ENCODE measurements around the gene RIOX2. TPM values are rescaled to one million over a fixed set of nuclear protein-coding genes. Genes with fewer than 3 reads are reported as not detected.

The RIOX2 gene
- total RNA-seq, 4 donors from 2014 or later: 22.3 to 32.0 (median 24.4) TPM

DNA sequence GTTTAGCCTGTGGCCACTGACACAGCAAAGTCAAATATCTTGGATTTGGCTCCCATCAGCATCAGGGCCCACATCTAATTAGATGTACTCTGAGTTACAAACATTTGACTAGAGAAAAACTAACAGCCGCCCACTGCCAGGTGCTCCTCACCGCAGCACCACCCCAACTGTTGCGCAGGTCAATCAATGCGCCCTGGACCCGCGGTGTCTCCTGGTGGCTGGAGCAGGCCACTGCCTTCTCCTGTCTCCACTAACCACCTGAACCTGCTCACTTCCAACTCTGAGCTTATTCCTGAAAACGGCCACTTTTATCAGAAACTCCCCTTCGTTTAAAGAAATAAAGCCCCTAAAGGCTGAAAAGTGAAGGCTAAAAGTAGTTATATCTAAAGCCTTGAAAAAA lies 4.3 kb downstream of the RIOX2 start:
- no peak for TF ChIP-seq EP300 (IDR thresholded peaks at IDR 0.05)
- no peak for TF ChIP-seq POLR2A (IDR thresholded peaks at IDR 0.05)
- H3K4me3 ChIP-seq: no peak overlapping the region
- no peaks in the 10 kb centered on the region for H3K9me3 ChIP-seq
- peaks cover 0 to 32% (median 4%) of the 10 kb centered on the region in 3 donors for H3K4me1 ChIP-seq
- ATAC-seq: no peak
- no peak overlapping the region for H3K27ac ChIP-seq
- no peaks in the 10 kb centered on the region for H3K27me3 ChIP-seq
- peaks cover 0 to 29% of the 10 kb centered on the region in 2 donors for H3K36me3 ChIP-seq
- WGBS, 2 donors (ENCODE audit: low coverage in 1 of 2): 86 to 97% methylated on average over 8 of the region's 8 CpGs

DNA sequence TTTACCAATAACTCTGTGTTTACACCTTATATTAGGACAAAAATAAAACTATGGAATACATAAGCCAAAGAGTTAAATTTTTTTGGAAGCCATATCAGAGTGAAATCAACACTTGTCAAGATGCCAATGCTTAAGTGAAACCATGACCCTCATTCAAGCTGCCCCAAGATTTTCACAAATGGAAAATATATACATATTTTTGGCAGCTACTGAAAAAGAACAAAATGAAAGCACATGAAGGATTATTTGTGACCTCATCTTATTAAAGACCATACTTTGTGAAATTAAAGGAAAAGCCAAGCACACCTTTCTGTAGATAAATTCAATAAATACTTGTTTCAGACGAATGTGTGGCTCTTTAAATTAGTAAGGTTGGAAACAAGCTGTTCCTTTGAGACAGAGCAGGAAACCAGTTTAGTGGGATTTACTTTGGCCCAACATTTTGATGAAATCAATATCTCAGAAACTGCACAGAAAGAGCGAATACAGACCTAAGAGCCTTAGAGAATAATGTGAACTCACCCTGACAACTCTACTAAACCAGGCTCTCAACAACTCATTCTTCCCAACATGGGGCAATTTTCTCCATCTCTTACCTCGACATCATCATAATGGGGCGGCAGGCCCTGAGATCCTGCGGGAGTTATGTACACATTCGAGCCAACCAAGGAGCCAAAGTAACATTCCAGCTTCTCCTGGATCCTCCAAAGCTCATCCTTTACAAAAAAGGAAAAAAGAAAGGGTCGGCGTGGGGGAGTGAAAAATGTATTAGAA lies 11.1 kb downstream of the RIOX2 start:
- H3K27ac ChIP-seq: no peak overlapping the region
- H3K4me3 ChIP-seq: no peak overlapping the region
- WGBS, 2 donors (ENCODE audit: low coverage in 1 of 2): 52 to 69% methylated on average over 4 to 5 of the region's 8 CpGs
- no peaks in the 10 kb centered on the region for H3K27me3 ChIP-seq
- peaks cover 0 to 48% of the 10 kb centered on the region in 2 donors for H3K36me3 ChIP-seq
- H3K4me1 ChIP-seq: peaks cover 0 to 8% (median 0%) of the 10 kb centered on the region in 3 donors
- H3K9me3 ChIP-seq: no peaks in the 10 kb centered on the region
- ATAC-seq: no peak
- TF ChIP-seq POLR2A (IDR thresholded peaks at IDR 0.05) (no peak), POLR2AphosphoS5 (IDR thresholded peaks at IDR 0.05) (no peak)

DNA sequence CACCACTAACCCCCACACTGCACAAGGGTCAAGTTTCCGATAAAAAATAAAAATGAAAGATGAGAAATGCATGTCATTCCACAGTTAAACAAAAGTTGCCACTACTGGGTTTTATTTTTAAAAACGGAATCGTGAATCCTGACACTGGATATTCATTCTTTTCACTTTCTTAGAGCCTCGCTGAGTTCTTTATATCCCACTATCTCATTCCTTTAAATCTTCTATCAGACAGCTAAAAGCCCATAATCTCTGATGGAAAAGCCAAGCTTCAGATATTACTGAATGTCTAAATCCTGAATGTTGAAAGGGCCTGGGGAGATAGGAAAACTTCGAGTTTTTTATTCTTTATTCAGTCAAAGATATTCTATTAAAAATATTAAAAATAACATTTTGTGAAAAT lies 11.7 kb downstream of the RIOX2 start:
- TF ChIP-seq, protein P1, sequence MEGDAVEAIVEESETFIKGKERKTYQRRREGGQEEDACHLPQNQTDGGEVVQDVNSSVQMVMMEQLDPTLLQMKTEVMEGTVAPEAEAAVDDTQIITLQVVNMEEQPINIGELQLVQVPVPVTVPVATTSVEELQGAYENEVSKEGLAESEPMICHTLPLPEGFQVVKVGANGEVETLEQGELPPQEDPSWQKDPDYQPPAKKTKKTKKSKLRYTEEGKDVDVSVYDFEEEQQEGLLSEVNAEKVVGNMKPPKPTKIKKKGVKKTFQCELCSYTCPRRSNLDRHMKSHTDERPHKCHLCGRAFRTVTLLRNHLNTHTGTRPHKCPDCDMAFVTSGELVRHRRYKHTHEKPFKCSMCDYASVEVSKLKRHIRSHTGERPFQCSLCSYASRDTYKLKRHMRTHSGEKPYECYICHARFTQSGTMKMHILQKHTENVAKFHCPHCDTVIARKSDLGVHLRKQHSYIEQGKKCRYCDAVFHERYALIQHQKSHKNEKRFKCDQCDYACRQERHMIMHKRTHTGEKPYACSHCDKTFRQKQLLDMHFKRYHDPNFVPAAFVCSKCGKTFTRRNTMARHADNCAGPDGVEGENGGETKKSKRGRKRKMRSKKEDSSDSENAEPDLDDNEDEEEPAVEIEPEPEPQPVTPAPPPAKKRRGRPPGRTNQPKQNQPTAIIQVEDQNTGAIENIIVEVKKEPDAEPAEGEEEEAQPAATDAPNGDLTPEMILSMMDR (IDR thresholded peaks at IDR 0.05): no peak
- TF ChIP-seq EP300 (IDR thresholded peaks at IDR 0.05): no peak
- TF ChIP-seq POLR2AphosphoS5 (IDR thresholded peaks at IDR 0.05): no peak
- TF ChIP-seq POLR2A (IDR thresholded peaks at IDR 0.05): no peak
- no peak overlapping the region for H3K4me3 ChIP-seq
- H3K27ac ChIP-seq: no peak overlapping the region
- H3K27me3 ChIP-seq: no peaks in the 10 kb centered on the region
- no peaks in the 10 kb centered on the region for H3K9me3 ChIP-seq
- peaks cover 0 to 43% of the 10 kb centered on the region in 2 donors for H3K36me3 ChIP-seq
- H3K4me1 ChIP-seq: peaks cover 0 to 8% (median 0%) of the 10 kb centered on the region in 3 donors
- 83 to 84% methylated on average over 5 of the region's 5 CpGs for WGBS, 2 donors (ENCODE audit: low coverage in 1 of 2)
- ATAC-seq: no peak

DNA sequence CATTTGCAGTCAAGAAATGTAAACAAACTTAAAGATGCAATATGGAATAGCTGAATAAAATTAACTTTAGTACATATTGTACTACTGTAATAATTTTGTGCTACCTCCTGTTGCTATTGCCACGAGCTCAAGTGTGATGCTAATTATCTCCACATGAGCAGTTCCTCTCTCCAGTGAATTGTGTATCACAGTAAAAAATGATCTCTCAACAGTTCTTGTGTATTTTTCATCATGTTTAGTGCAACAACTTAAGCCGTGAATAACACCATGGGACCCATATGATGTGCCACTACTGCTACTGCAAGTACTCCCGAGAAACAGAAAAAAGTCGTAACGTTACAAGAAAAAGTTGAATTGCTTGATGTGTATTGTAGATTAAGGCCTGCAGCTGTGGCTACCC lies 12.4 kb downstream of the RIOX2 start:
- Histone ChIP-seq H3K27ac (no peak overlapping the region), H3K4me1 (peaks cover 0 to 8% (median 0%) of the 10 kb centered on the region in 3 donors), H3K4me3 (no peak overlapping the region), H3K9me3 (no peaks in the 10 kb centered on the region), H3K27me3 (no peaks in the 10 kb centered on the region), H3K36me3 (peaks cover 0 to 49% of the 10 kb centered on the region in 2 donors)
- no peak for TF ChIP-seq POLR2A (IDR thresholded peaks at IDR 0.05)
- TF ChIP-seq EP300 (IDR thresholded peaks at IDR 0.05): no peak
- TF ChIP-seq POLR2AphosphoS5 (IDR thresholded peaks at IDR 0.05): no peak
- TF ChIP-seq, protein P1 (IDR thresholded peaks at IDR 0.05): no peak
- WGBS, 2 donors (ENCODE audit: low coverage in 1 of 2): 85 to 92% methylated on average over 4 to 5 of the region's 5 CpGs
- ATAC-seq: no peak

DNA sequence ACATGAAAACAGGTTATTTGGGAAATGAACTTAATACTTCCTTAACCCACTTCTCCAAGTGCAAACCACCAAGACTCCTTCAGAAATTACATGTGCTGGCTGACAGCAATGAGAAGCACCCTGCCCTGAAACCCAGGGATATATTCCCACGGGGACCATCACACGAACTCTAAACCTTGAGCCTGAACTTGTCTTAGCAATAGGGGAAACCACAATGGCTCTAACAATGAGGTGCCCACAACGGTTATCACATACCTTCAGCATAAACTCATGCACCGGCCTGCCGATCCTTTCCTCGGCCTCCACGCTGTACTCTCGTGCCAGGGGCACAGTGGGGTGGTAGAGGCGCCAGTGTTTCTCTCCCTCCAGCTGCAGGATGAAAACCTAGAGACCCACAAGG lies 13.4 kb downstream of the RIOX2 start:
- H3K9me3 ChIP-seq: no peaks in the 10 kb centered on the region
- ATAC-seq: no peak
- H3K4me3 ChIP-seq: no peak overlapping the region
- WGBS, 2 donors (ENCODE audit: low coverage in 1 of 2): 89 to 97% methylated on average over 5 to 8 of the region's 9 CpGs
- no peaks in the 10 kb centered on the region for H3K27me3 ChIP-seq
- peaks cover 0 to 8% (median 0%) of the 10 kb centered on the region in 3 donors for H3K4me1 ChIP-seq
- peaks cover 0 to 54% of the 10 kb centered on the region in 2 donors for H3K36me3 ChIP-seq
- no peak overlapping the region for H3K27ac ChIP-seq
- no peak for TF ChIP-seq POLR2A (IDR thresholded peaks at IDR 0.05)
- TF ChIP-seq, protein P1 (IDR thresholded peaks at IDR 0.05): no peak
- TF ChIP-seq POLR2AphosphoS5 (IDR thresholded peaks at IDR 0.05): no peak
- no peak for TF ChIP-seq EP300 (IDR thresholded peaks at IDR 0.05)

DNA sequence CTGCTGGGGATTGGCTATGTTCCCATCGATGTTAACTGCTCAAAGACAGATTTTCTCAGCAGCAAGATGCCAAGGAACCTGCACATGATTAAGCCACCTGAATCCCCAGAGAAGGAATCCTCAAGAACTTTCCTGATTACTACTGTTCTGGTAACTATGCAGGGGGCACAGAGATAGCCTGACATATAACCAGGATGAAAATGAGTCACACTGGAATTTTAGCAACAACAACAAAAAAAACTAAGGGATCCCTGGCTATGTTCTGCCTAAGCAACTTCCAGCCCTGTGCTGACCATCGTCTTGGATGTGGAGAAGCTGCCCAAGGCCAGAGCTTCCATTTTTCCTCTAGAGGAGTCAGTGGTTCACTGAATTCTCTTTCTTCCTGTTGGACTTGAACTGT lies 13.8 kb downstream of the RIOX2 start:
- H3K4me3 ChIP-seq: no peak overlapping the region
- peaks cover 0 to 56% of the 10 kb centered on the region in 2 donors for H3K36me3 ChIP-seq
- peaks cover 0 to 8% (median 0%) of the 10 kb centered on the region in 3 donors for H3K4me1 ChIP-seq
- ATAC-seq: no peak
- no peak for TF ChIP-seq POLR2A (IDR thresholded peaks at IDR 0.05)
- no peak overlapping the region for H3K27ac ChIP-seq
- 62 to 89% methylated on average over 2 of the region's 2 CpGs for WGBS, 2 donors (ENCODE audit: low coverage in 1 of 2)
- no peaks in the 10 kb centered on the region for H3K27me3 ChIP-seq
- no peaks in the 10 kb centered on the region for H3K9me3 ChIP-seq

All from gastroesophageal sphincter (tissue), 4 donors.